Measurements from ENCODE around the gene SND1. TPM values are rescaled to one million over a fixed set of nuclear protein-coding genes. Genes with fewer than 3 reads are reported as not detected.

SND1 gene
- polyA plus RNA-seq, 3 donors = 46.5 to 97.3 (median 79.8) TPM

- no peak overlapping the region for H3K4me3 Mint-ChIP-seq
- H3K9me3 Mint-ChIP-seq = no peaks in the 10 kb centered on the region
- no peak overlapping the region for H3K4me3 ChIP-seq (replicated peaks in 1 of 3; ENCODE audit: low read depth in 2 of 3, low read length in 3 of 3)
- H2AFZ ChIP-seq (ENCODE audit: insufficient read depth, low read depth, low read length, poor library complexity, severe bottlenecking) = no peak overlapping the region
- H4K20me1 ChIP-seq (ENCODE audit: insufficient read depth, low read length) = peaks cover 79% of the 10 kb centered on the region
- WGBS (ENCODE audit: insufficient coverage) = 100% methylated on average over 1 of the region's 1 CpG
- H3K27me3 ChIP-seq (ENCODE audit: control insufficient read depth in 2 of 2, insufficient read depth in 2 of 2, low read length in 2 of 2) = no peaks in the 10 kb centered on the region
- intact Hi-C loops (cut with micrococcal nuclease) = loop anchor here in 1 of 2 donors (10.0 kb wide), 1 partner anchor 62 kb away; no protein-coding TSS in a partner anchor
- H3K27ac Mint-ChIP-seq = no peak overlapping the region
- no peaks in the 10 kb centered on the region for H3K36me3 ChIP-seq (replicated peaks in 1 of 2; ENCODE audit: control insufficient read depth in 1 of 2, insufficient read depth in 2 of 2, low read length in 2 of 2)
- TF ChIP-seq CTCF (IDR thresholded peaks at IDR 0.05) = no peak
- peaks cover 41 to 46% of the 10 kb centered on the region in 2 donors for H3K4me1 ChIP-seq (ENCODE audit: control insufficient read depth in 1 of 2, insufficient read depth in 2 of 2, low read length in 2 of 2)
- H3K79me2 ChIP-seq (ENCODE audit: insufficient read depth, low read length) = peaks cover 71% of the 10 kb centered on the region
- no peak overlapping the region for H3K9ac ChIP-seq (ENCODE audit: insufficient read depth, low read length, poor library complexity, severe bottlenecking)
- H3K4me1 Mint-ChIP-seq = peaks cover 18% of the 10 kb centered on the region
- no peaks in the 10 kb centered on the region for H3K9me3 ChIP-seq (replicated peaks in 1 of 2; ENCODE audit: control insufficient read depth in 1 of 2, insufficient read depth in 1 of 2, low read length in 2 of 2)
- H3K36me3 Mint-ChIP-seq = peaks cover 2 to 13% of the 10 kb centered on the region in 2 donors
- H3K27me3 Mint-ChIP-seq (ENCODE audit: low read depth in 3 of 3) = peaks cover 0 to 2% (median 0%) of the 10 kb centered on the region in 3 donors
- peak in 2 of 3 donors; percentile 8 to 16 for DNase-seq
- peak overlapping the region; percentile 8 for H3K4me2 ChIP-seq (replicated peaks; ENCODE audit: extremely low read depth, low read length, poor library complexity, severe bottlenecking)
- peak overlapping the region in 1 of 2 donors; percentile 62 for H3K27ac ChIP-seq (ENCODE audit: low read depth in 1 of 2, low read length in 2 of 2)
These were observed 224.4 kb downstream of the SND1 start for GRCh38 chr7:127876393-127876792.

GRCh38 chr7:127877951-127878350 is 226.0 kb downstream of the SND1 start:
- Histone ChIP-seq H3K27me3 (ENCODE audit: control insufficient read depth in 2 of 2, insufficient read depth in 2 of 2, low read length in 2 of 2) (no peaks in the 10 kb centered on the region), H3K4me2 (replicated peaks; ENCODE audit: extremely low read depth, low read length, poor library complexity, severe bottlenecking) (peak overlapping the region; percentile 11), H3K79me2 (ENCODE audit: insufficient read depth, low read length) (peaks cover 72% of the 10 kb centered on the region), H3K9me3 (replicated peaks in 1 of 2; ENCODE audit: control insufficient read depth in 1 of 2, insufficient read depth in 1 of 2, low read length in 2 of 2) (no peaks in the 10 kb centered on the region), H3K4me1 (ENCODE audit: control insufficient read depth in 1 of 2, insufficient read depth in 2 of 2, low read length in 2 of 2) (peaks cover 34% of the 10 kb centered on the region in 2 donors), H3K27ac (ENCODE audit: low read depth in 1 of 2, low read length in 2 of 2) (peak overlapping the region in 1 of 2 donors; percentile 42), H3K9ac (ENCODE audit: insufficient read depth, low read length, poor library complexity, severe bottlenecking) (no peak overlapping the region), H3K4me3 (replicated peaks in 1 of 3; ENCODE audit: low read depth in 2 of 3, low read length in 3 of 3) (no peak overlapping the region), H2AFZ (ENCODE audit: insufficient read depth, low read depth, low read length, poor library complexity, severe bottlenecking) (no peak overlapping the region), H3K36me3 (replicated peaks in 1 of 2; ENCODE audit: control insufficient read depth in 1 of 2, insufficient read depth in 2 of 2, low read length in 2 of 2) (no peaks in the 10 kb centered on the region), H4K20me1 (ENCODE audit: insufficient read depth, low read length) (peaks cover 77% of the 10 kb centered on the region)
- H3K4me3 Mint-ChIP-seq = no peak overlapping the region
- no CpG with 5 or more reads among the region's 3 CpGs for WGBS (ENCODE audit: insufficient coverage)
- no peak overlapping the region for H3K27ac Mint-ChIP-seq
- peaks cover 6 to 12% of the 10 kb centered on the region in 2 donors for H3K36me3 Mint-ChIP-seq
- TF ChIP-seq CTCF (IDR thresholded peaks at IDR 0.05) = no peak
- peaks cover 9% of the 10 kb centered on the region for H3K4me1 Mint-ChIP-seq
- H3K27me3 Mint-ChIP-seq (ENCODE audit: low read depth in 3 of 3) = peaks cover 0 to 2% (median 0%) of the 10 kb centered on the region in 3 donors
- DNase-seq = peak in 2 of 3 donors; percentile 10 to 11
- H3K9me3 Mint-ChIP-seq = no peaks in the 10 kb centered on the region
- intact Hi-C loops (cut with micrococcal nuclease) = loop anchor here in 1 of 2 donors (10.0 kb wide), 1 partner anchor 63 kb away; no protein-coding TSS in a partner anchor

Measured in CD14-positive monocyte (primary cell).